HepG2 (cell line): ENCODE data around the gene SHF. TPM values are rescaled to one million over a fixed set of nuclear protein-coding genes. Genes with fewer than 3 reads are reported as not detected.

Source experiments
- CHCHD3 ChIP-seq: sonication (generic); formaldehyde crosslinking; IDR thresholded peaks from 2 replicates; pipeline ENCODE4 v1.8.0; 2022; ENCODE audit warnings: mild to moderate bottlenecking, missing genetic modification reagents, moderate library complexity
- CREB1 ChIP-seq, 2 experiments: fragments of 450-650 bp in 1 of 2; IDR thresholded peaks; 2 replicates each; pipeline ENCODE4 v1.6.1; 2016 to 2017; ENCODE audit warnings: control low read depth in 1 of 2, mild to moderate bottlenecking in 1 of 2, missing compliant biosample characterization in 1 of 2, missing genetic modification characterization in 1 of 2
- E2F5 ChIP-seq: sonication (generic); formaldehyde crosslinking; conservative IDR thresholded peaks from 2 replicates; pipeline ENCODE4 v1.4.0; 2020; ENCODE audit warnings: missing genetic modification reagents
- FIP1L1 ChIP-seq: fragments of 200-400 bp; formaldehyde crosslinking; IDR thresholded peaks from 2 replicates; pipeline ENCODE4 v1.6.1; 2018; ENCODE audit warnings: low read depth, mild to moderate bottlenecking, low read length, moderate library complexity, borderline replicate concordance; ENCODE audit not compliant: insufficient read depth
- GPBP1L1 ChIP-seq: sonication (generic); formaldehyde crosslinking; IDR thresholded peaks from 2 replicates; pipeline ENCODE4 v1.5.0; 2020; ENCODE audit warnings: mild to moderate bottlenecking, missing genetic modification reagents
- HNF4A ChIP-seq: sonication (generic); formaldehyde crosslinking; IDR thresholded peaks from 2 replicates; pipeline ENCODE4 v1.4.0; 2020; ENCODE audit warnings: missing genetic modification reagents
- IRF1 ChIP-seq: sonication (generic); formaldehyde crosslinking; IDR thresholded peaks from 2 replicates; pipeline ENCODE4 v1.4.0; 2020; ENCODE audit warnings: low read depth, mild to moderate bottlenecking, missing genetic modification reagents
- IRF2 ChIP-seq: IDR thresholded peaks from 2 replicates; pipeline ENCODE4 v1.6.1; 2018; ENCODE audit warnings: missing genetic modification reagents, missing compliant biosample characterization
- ONECUT2 ChIP-seq: sonication (generic); formaldehyde crosslinking; IDR thresholded peaks from 2 replicates; pipeline ENCODE4 v1.4.0; 2020; ENCODE audit warnings: missing genetic modification reagents
- TBP ChIP-seq: sonication (generic); formaldehyde crosslinking; IDR thresholded peaks from 2 replicates; pipeline ENCODE4 v1.5.0; 2020; ENCODE audit warnings: missing genetic modification reagents
- ZNF230 ChIP-seq: sonication (generic); formaldehyde crosslinking; IDR thresholded peaks from 2 replicates; pipeline ENCODE4 v1.4.0; 2020; ENCODE audit warnings: mild to moderate bottlenecking, missing genetic modification reagents
- ZNF333 ChIP-seq: sonication (generic); formaldehyde crosslinking; IDR thresholded peaks from 2 replicates; pipeline ENCODE4 v1.4.0; 2020; ENCODE audit warnings: mild to moderate bottlenecking, missing genetic modification reagents, borderline replicate concordance
- ZNF672 ChIP-seq: sonication (generic); formaldehyde crosslinking; IDR thresholded peaks from 2 replicates; pipeline ENCODE4 v1.8.1; 2022; ENCODE audit warnings: missing genetic modification reagents
- ZNF7 ChIP-seq: IDR thresholded peaks from 2 replicates; pipeline ENCODE4 v1.6.1; 2016; ENCODE audit warnings: missing biosample characterization, missing genetic modification reagents
- ZNF770 ChIP-seq: sonication (generic); formaldehyde crosslinking; IDR thresholded peaks from 2 replicates; pipeline ENCODE4 v1.5.0; 2020; ENCODE audit warnings: mild to moderate bottlenecking, missing genetic modification reagents
- ZSCAN20 ChIP-seq: sonication (generic); formaldehyde crosslinking; IDR thresholded peaks from 2 replicates; pipeline ENCODE4 v1.4.0; 2020; ENCODE audit warnings: missing genetic modification reagents, mild to moderate bottlenecking, borderline replicate concordance
- polyA plus RNA-seq, 8 experiments: library from polyadenylated mRNA; depleted of rRNA in 3 of 8; stranded (reverse) in 7 of 8; unstranded in 1 of 8; fragments of >200 nt; fragmentation: Illumina TruSeq in 4 of 8; extraction: Trizol in 4 of 8; gene quantifications; 2 replicates each; pipeline versions ENCODE4 v1.2.1 to v1.2.3, GENCODE V29; 2011 to 2016; ENCODE audit warnings: low read depth in 4 of 8, missing spikeins in 1 of 8, mixed read lengths in 1 of 8; ENCODE audit not compliant: insufficient read depth in 1 of 8
- total RNA-seq, 5 experiments: library from RNA; depleted of rRNA; stranded (reverse); fragments of >200 nt; fragmentation: Illumina TruSeq; extraction: Trizol; gene quantifications; 2 replicates each; pipeline ENCODE4 v1.2.3, GENCODE V29; 2016; ENCODE audit warnings: low read depth in 1 of 5
- TF ChIP-seq, protein P1 (sequence below): IDR thresholded peaks from 2 replicates; pipeline ENCODE4 v1.6.1; 2016; ENCODE audit warnings: low read depth, missing genetic modification reagents, missing compliant biosample characterization

Gene SHF
- total and polyA plus RNA-seq, 2 of the 13 experiments (the other 11 are each of a cell fraction or from before 2014, with no cell fraction given), result 20.9 to 25.5 TPM

DNA sequence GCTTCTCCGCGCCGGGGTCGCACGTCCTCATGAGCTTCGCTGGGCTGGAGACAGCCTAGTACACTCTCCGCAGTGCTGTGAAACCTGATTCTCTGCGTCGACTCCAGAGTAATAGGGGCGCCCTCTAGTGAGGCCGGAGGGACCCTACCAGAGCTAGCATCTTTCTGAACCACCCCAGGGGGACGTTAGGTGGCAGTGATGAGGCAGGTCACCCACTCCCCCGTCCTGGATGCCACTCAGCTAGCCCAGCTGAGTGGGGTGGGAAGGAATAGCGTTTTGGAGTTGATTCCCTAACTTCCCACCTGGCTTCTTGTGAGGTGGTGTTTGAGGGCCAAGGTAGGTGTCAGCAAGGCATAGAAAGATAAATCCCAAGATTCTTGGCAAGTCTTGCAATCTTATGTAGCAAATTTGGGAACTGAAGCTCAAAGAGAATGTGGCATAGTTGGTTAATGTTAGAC lies 69.6 kb downstream of the SHF start (continued):
- no peak for TF ChIP-seq IRF1 (CRISPR knock-in tag)
- TF ChIP-seq FIP1L1, result no peak
- TF ChIP-seq ZNF770, result no peak
- no peak for TF ChIP-seq TBP (CRISPR knock-in tag)
- TF ChIP-seq ZSCAN20 (CRISPR knock-in tag), result no peak
- TF ChIP-seq ZNF7 (CRISPR knock-in tag), result no peak
- TF ChIP-seq IRF2 (CRISPR knock-in tag), result 0 out of 2 replicates have a peak, but pooled peaks have one; percentile 60
- no peak for TF ChIP-seq CHCHD3 (CRISPR knock-in tag)
- TF ChIP-seq ONECUT2, result no peak
- TF ChIP-seq ZNF672 (CRISPR knock-in tag), result no peak
- no peak for TF ChIP-seq GPBP1L1 (CRISPR knock-in tag)
- TF ChIP-seq ZNF333 (CRISPR knock-in tag), result no peak
- no peak for TF ChIP-seq E2F5 (CRISPR knock-in tag)
- TF ChIP-seq, protein P1, sequence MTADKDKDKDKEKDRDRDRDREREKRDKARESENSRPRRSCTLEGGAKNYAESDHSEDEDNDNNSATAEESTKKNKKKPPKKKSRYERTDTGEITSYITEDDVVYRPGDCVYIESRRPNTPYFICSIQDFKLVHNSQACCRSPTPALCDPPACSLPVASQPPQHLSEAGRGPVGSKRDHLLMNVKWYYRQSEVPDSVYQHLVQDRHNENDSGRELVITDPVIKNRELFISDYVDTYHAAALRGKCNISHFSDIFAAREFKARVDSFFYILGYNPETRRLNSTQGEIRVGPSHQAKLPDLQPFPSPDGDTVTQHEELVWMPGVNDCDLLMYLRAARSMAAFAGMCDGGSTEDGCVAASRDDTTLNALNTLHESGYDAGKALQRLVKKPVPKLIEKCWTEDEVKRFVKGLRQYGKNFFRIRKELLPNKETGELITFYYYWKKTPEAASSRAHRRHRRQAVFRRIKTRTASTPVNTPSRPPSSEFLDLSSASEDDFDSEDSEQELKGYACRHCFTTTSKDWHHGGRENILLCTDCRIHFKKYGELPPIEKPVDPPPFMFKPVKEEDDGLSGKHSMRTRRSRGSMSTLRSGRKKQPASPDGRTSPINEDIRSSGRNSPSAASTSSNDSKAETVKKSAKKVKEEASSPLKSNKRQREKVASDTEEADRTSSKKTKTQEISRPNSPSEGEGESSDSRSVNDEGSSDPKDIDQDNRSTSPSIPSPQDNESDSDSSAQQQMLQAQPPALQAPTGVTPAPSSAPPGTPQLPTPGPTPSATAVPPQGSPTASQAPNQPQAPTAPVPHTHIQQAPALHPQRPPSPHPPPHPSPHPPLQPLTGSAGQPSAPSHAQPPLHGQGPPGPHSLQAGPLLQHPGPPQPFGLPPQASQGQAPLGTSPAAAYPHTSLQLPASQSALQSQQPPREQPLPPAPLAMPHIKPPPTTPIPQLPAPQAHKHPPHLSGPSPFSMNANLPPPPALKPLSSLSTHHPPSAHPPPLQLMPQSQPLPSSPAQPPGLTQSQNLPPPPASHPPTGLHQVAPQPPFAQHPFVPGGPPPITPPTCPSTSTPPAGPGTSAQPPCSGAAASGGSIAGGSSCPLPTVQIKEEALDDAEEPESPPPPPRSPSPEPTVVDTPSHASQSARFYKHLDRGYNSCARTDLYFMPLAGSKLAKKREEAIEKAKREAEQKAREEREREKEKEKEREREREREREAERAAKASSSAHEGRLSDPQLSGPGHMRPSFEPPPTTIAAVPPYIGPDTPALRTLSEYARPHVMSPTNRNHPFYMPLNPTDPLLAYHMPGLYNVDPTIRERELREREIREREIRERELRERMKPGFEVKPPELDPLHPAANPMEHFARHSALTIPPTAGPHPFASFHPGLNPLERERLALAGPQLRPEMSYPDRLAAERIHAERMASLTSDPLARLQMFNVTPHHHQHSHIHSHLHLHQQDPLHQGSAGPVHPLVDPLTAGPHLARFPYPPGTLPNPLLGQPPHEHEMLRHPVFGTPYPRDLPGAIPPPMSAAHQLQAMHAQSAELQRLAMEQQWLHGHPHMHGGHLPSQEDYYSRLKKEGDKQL (CRISPR knock-in tag), result no peak
- TF ChIP-seq HNF4A, result no peak
- no peak for TF ChIP-seq CREB1 (IDR thresholded peaks at IDR 0.05)
- peak; percentile 34; the same call in 1 of the 2 replicates for TF ChIP-seq CREB1 (CRISPR knock-in tag; IDR thresholded peaks at IDR 0.05)
- no peak for TF ChIP-seq ZNF230 (CRISPR knock-in tag)
